H1 (cell line): Measurements from ENCODE around the gene DPYSL4.

Source experiments
- CHD2 ChIP-seq: IDR thresholded peaks from 2 replicates; pipeline ENCODE4 v1.6.1; 2012; ENCODE audit warnings: low read length, improper control_type of control experiment
- CTCF ChIP-seq, 3 experiments: IDR thresholded peaks; 1 replicate in 2 of 3; 2 replicates in 1 of 3; pipeline versions ENCODE4 v1.5.1 to v1.6.1; 2011; ENCODE audit warnings: low read length in 3 of 3, mild to moderate bottlenecking in 3 of 3, inconsistent platforms in 2 of 3, low read depth in 1 of 3, moderate library complexity in 1 of 3; ENCODE audit not compliant: insufficient read depth in 1 of 3; ENCODE audit errors: control extremely low read depth in 1 of 3
- EZH2 ChIP-seq: fragments of 200-600 bp; sonication (generic); IDR thresholded peaks from 2 replicates; pipeline ENCODE4 v1.7.1; 2012; ENCODE audit warnings: low read depth, mild to moderate bottlenecking, moderate library complexity, low read length, inconsistent platforms; ENCODE audit not compliant: severe bottlenecking
- GTF2F1 ChIP-seq: IDR thresholded peaks from 2 replicates; pipeline ENCODE4 v1.6.1; 2012; ENCODE audit warnings: low read depth, low read length, improper control_type of control experiment, borderline replicate concordance
- POLR2A ChIP-seq, 2 experiments: IDR thresholded peaks; 1 replicate in 1 of 2; 2 replicates in 1 of 2; pipeline ENCODE4 v1.6.1; 2011; ENCODE audit warnings: low read depth in 2 of 2, low read length in 2 of 2, mild to moderate bottlenecking in 2 of 2; ENCODE audit errors: control extremely low read depth in 1 of 2
- POLR2AphosphoS5 ChIP-seq: IDR thresholded peaks from 2 replicates; pipeline ENCODE4 v1.6.1; 2011; ENCODE audit warnings: low read depth, low read length
- POU5F1 ChIP-seq: IDR thresholded peaks from 2 replicates; pipeline ENCODE4 v1.6.1; 2011; ENCODE audit warnings: low read depth, mild to moderate bottlenecking, low read length, moderate library complexity
- SIN3A ChIP-seq, 2 experiments: IDR thresholded peaks in 1 of 2; conservative IDR thresholded peaks in 1 of 2; 2 replicates each; pipeline ENCODE4 v1.6.1; 2011 to 2012; ENCODE audit warnings: low read length in 2 of 2, improper control_type of control experiment in 1 of 2, low read depth in 1 of 2, mild to moderate bottlenecking in 1 of 2
- SIX5 ChIP-seq: IDR thresholded peaks from 2 replicates; pipeline ENCODE4 v1.6.1; 2011; ENCODE audit warnings: mild to moderate bottlenecking, low read depth, low read length
- TAF1 ChIP-seq: IDR thresholded peaks from 2 replicates; pipeline ENCODE4 v1.6.1; 2011; ENCODE audit warnings: mild to moderate bottlenecking, low read depth, low read length
- TEAD4 ChIP-seq: IDR thresholded peaks from 2 replicates; pipeline ENCODE4 v1.6.1; 2012; ENCODE audit warnings: low read depth, low read length, inconsistent platforms, mixed read lengths
- YY1 ChIP-seq: IDR thresholded peaks from 2 replicates; pipeline ENCODE4 v1.6.1; 2011; ENCODE audit warnings: low read depth, mild to moderate bottlenecking, low read length

DNA sequence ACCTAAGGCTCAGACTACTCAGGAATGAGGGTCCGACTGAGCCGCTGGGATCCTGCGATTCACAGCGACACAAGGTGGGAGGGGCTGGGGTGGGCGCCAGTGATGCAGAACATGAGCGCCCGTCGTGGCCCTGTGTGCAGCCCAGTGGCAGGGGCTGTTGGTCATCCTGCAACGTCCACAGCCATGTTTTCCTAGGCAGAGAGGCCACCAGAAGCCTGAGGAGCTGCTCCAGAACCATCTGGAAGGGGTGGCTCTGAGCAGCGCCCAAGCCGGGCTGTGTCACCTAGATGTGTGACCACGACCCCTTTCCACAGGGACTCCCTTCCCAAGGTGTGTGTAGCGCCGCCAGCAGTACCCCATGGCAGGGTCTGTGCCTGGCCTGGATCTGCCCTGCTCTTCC lies 24.5 kb downstream of the DPYSL4 start:
- TF ChIP-seq YY1: no peak
- TF ChIP-seq SIN3A (conservative IDR thresholded peaks at IDR 0.05 in 1 of 2, IDR thresholded peaks at IDR 0.05 in 1 of 2; ENCODE audit: low read depth in 1 of 2, low read length in 2 of 2): no peak
- no peak for TF ChIP-seq CHD2
- no peak for TF ChIP-seq POLR2AphosphoS5
- no peak for TF ChIP-seq EZH2
- TF ChIP-seq POLR2A (IDR thresholded peaks at IDR 0.05; ENCODE audit: control extremely low read depth in 1 of 2, low read depth in 2 of 2, low read length in 2 of 2): no peak
- TF ChIP-seq TEAD4: no peak
- TF ChIP-seq CTCF (IDR thresholded peaks at IDR 0.05; ENCODE audit: control extremely low read depth in 1 of 3, insufficient read depth in 1 of 3, low read depth in 1 of 3, low read length in 3 of 3): no peak
- no peak for TF ChIP-seq SIX5
- TF ChIP-seq POU5F1: no peak
- no peak for TF ChIP-seq GTF2F1
- TF ChIP-seq TAF1: no peak
